GM12878 (cell line): ENCODE measurements around the gene MYO10.

Experiments
- CTCF ChIP-seq, 3 experiments: IDR thresholded peaks in 2 of 3; conservative IDR thresholded peaks in 1 of 3; 2 replicates each; pipeline ENCODE4 v1.5.1; 2011; ENCODE audit warnings: low read depth in 3 of 3, low read length in 3 of 3, mild to moderate bottlenecking in 3 of 3, control low read depth in 2 of 3, moderate library complexity in 2 of 3, inconsistent platforms in 1 of 3, mixed read lengths in 1 of 3; ENCODE audit not compliant: control insufficient read depth in 2 of 3, insufficient read depth in 1 of 3; ENCODE audit errors: extremely low read depth in 1 of 3
- EP300 ChIP-seq, 2 experiments: fragments of 150-350 bp in 1 of 2; IDR thresholded peaks; 2 replicates each; pipeline ENCODE4 v1.6.1; 2011 to 2012; ENCODE audit warnings: low read depth in 2 of 2, low read length in 2 of 2, borderline replicate concordance in 1 of 2, improper control_type of control experiment in 1 of 2, inconsistent platforms in 1 of 2; ENCODE audit not compliant: control insufficient read depth in 1 of 2
- MYC ChIP-seq: IDR thresholded peaks from 2 replicates; pipeline ENCODE4 v1.6.1; 2011; ENCODE audit warnings: mild to moderate bottlenecking, low read length, moderate library complexity, inconsistent platforms; ENCODE audit not compliant: insufficient read depth, insufficient replicate concordance, insufficient read length, severe bottlenecking
- POLR2AphosphoS5 ChIP-seq: IDR thresholded peaks from 2 replicates; pipeline ENCODE4 v1.6.1; 2011; ENCODE audit warnings: mild to moderate bottlenecking, low read length, inconsistent platforms

DNA sequence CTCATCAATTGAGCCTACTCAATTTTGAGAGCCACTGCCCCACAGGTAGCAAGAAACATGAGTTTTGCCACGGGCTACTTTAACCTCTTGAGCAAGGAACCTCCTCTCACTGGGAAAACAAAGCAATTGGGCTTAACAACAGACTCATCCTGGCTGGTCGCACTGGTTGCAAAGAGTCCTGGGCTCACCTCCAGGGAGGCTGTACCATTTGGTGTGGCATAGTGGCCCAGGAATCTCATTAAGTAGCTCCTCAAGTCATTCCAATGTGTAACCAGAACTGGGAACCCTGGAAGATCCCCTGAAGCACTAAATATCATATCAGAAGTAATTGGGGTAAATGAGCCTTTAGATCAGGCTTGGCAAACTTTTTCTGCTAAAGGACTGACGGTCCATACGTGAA lies 78.5 kb downstream of the MYO10 start:
- no peak for TF ChIP-seq CTCF (IDR thresholded peaks at IDR 0.05 in 2 of 3, conservative IDR thresholded peaks at IDR 0.05 in 1 of 3; ENCODE audit: control insufficient read depth in 2 of 3, extremely low read depth in 1 of 3, insufficient read depth in 1 of 3, low read depth in 3 of 3, low read length in 3 of 3)
- TF ChIP-seq MYC, result no peak
- TF ChIP-seq EP300 (IDR thresholded peaks at IDR 0.05; ENCODE audit: borderline replicate concordance in 1 of 2, control insufficient read depth in 1 of 2, low read depth in 2 of 2, low read length in 2 of 2), result no peak
- no peak for TF ChIP-seq POLR2AphosphoS5
